GM19463 (cell line): ENCODE results near the gene ACOX3.
"Not testable (repeated sequence)": the region's sequence is repeated elsewhere in the genome, so short reads cannot be mapped to it uniquely, and the experiment has no call there.

Source experiments
- ATAC-seq: cut with Tn5 transposase; IDR thresholded peaks from one replicate; pipeline ENCODE4 v1.9.1; 2021; ENCODE audit warnings: mild to moderate bottlenecking, moderate library complexity; ENCODE audit not compliant: unreplicated experiment

ACOX3 gene

DNA sequence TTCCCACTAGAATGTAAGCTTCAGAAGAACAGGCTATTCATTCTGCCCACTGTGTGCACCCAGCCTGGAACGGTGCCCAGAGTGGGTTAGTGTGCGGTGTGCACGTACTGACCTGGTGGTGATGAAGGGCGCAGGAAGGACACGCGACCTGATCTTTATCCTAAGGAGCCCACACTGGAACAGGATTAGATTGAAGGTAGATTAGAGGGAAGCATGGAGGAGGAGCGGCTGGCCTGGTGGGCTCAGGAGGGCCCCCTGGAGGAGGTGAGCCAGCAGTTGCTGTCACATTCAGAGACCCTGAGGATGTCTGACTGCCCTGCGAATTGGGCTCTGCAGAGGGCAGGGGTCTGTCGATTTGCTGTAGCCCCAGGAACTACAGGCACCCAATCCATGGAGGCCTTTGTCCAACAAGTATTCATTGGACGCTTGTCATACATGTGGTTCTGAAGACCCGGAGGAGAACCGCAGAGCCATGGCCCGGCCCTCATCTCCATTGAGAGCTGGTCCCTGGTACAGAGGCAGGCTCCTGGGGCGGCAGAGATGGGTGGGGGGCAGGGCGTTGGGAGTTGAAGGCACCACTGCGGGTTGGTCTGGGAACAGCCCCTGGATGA lies 97.8 kb downstream of the ACOX3 start:
- no peak for ATAC-seq

DNA sequence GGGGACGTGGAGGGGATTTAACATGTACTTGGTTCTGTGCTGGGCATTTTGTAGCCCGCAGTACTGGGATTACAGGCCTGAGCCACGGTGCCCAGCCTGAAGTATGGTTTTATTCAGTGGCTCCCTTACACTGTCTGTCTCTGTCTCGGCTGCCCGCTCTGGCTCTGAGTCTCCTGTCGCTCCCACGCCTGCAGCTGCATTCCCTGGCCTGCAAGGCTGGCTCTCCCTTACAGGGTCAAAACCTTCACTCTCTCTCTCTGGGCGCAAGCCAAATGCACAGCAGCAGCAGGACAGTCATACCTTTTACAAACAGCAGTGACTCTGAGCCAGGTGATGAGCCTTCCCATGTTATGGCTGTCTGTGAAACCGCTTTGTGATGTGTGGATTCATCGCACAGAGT lies 98.8 kb downstream of the ACOX3 start:
- no peak for ATAC-seq

DNA sequence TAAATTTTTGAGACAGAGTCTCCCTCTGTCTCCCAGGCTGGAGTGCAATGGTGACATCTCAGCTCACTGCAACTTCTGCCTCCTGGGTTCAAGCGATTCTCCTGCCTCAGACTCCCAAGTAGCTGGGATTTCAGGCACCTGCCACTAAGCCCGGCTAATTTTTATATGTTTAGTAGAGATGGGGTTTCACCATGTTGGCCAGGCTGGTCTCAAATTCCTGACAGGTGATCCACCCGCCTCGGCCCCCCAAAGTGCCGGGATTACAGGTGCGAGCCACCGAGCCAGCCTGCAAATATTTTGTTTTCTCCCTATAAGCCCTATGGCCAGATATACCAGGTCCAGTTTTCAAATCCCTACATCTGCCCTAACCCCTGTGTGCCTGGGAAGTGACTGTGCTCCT lies 99.2 kb downstream of the ACOX3 start:
- not testable (repeated sequence) for ATAC-seq

DNA sequence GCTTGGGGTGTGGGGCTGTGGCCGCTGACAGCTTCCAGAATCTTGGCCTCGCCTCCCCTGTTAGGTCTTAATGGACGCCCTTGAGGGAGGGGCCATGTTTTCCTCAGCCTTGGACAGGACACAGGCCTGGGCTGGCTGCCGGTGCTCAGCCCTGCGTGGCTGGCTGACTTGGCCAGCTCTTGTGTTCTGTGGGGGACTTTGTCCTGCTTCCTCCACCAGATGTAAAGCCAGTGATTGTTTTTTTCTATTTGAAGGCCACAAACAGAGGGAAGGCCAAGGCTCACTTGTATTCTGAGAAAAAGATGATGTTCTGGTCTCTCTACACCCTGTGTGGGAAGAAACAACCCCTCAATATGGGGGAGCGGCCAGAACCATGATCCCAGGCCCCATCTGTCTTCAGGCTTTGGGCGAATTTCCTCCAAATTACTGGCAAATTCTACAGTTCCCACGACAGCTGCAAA lies 99.7 kb downstream of the ACOX3 start:
- ATAC-seq: no peak

DNA sequence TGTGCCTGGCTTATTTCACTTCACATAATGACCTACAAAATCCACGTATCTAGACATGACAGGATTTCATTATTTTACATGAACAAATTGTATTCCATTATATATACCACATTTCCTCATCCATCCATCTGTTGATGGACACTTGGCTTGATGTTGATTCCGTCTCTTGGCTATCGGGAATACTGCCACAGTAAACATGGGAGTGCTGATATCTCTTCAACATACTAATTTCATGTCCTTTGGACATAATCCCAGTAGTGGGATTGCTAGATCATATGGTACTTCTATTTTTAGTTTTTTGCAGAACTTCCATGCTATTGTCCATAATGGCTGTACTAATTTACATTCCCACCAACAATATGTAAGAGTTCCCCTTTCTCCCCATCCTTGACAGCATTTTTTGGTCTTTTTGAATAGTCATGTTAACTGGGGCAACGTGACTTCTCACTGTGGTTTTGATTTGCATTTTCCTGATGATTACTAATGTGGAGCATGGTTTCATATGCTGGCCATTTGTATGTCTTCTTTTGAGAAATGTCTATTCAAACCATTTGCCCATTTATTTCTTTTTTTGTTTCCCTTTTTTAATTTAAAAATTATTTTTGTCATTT lies 102.1 kb downstream of the ACOX3 start:
- ATAC-seq: no peak

DNA sequence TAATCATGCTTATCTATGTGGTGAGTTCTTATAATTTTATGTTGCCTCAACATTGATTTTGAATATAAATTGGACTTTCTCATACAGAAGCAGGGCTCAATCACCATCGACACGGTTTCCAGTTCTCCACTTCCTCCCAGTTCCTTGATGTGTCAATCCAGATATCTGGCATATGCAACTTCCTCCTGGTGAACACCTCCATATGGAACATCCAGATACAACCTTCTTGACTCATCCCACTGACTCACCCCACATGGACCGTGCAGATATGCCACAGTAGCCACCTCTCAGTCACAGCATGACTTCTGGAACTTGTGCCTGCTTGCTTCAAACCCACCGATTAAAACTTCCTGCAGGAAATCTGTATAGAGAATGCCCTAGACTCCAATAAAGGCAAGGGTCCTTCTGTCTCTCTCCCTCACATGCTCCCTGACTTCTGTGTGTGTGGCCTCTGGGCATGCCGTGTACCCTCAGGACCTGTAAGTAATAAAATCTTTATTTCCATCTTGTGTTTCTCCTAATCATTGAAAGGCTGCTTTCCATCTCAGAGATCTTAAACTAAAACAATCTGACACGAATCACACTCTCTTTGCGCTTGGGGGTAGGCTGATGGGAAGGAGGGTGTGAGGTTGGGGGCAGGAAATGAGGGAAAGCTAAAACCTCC lies 104.0 kb downstream of the ACOX3 start:
- no peak for ATAC-seq

DNA sequence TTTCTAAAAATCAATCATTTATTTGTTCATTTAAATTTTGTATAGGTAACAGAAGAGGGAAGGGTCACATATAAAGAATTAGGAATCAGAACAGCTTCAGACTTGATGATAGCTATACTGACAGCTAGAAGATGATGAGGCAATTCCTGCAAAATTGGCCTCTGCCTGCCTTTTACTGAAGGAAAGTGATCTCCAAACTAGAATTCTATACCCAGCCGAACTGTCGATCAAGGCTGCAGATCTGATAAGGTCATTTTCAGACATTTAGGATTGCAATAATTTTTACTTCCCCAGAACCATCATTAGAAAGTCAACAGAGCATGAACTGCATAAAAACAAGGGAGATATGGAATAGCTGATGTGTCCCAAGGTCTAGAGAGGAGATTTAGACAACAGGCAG lies 104.7 kb downstream of the ACOX3 start:
- ATAC-seq: no peak

DNA sequence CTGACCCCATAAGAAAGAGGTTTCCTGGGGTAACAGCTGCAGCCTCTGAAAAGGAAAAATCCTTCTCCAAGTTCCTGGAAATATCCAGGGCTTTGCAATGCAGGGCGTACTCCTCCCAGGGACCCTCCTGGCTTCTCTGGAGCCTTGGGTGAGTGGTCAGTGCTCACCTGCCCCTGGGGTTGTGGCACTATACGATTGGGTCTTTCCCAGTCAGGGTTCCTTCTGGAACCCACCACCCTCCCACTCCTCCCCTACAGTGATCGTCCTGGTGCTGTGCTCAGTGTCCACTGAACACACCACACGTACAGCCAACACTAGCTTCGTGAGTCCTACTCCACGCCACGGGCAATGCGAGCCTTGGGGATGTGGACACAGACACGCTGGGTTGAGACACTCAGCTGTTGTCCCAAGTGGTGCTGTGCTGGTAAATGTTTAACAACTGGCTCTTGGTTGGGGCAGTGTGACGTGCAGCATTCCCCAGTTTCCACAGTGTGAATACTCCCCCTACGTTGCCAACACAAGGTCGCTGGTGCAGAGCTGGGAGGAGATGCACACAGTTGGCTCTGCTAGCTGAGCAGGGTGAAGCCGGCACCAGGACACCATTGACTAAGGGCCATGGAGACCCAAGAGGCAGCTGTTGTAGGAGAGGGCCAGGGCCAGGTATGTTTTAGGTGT lies 105.6 kb downstream of the ACOX3 start:
- no peak for ATAC-seq

DNA sequence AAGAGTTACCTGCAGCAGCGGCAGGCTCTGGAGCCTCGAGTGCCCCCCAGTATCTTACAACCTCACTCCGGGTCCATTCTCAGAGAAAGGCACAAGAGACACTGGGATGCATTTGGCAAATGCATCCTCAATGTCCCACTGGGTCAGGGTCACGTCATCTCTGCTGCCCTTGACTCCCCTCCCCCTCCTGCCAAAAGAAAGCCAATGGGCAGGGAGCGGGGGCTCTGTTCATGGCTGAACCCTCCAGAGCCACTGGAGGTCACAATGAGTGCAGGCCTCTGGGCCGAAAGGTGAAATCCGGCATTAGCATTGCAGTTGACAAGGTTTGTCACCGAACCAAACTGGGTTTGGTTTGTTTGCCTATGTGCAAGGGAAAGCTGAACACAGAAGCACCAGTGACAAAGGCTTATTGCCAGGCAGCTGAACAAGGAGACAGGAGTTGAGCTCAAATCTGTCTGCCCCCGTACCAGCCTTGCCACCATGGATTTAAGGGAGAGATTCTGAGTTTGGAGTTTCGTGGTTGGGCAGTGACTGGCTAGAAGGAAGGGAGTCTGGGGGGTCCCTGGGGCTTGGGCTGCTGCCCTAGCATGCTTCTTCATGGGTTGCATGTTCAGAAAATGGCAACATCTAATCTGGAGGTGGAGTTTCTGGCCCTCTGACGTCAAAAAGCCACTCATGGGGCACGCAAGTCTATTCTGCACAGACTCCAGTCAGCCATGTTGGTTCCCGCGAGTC lies 106.6 kb downstream of the ACOX3 start:
- ATAC-seq: no peak

DNA sequence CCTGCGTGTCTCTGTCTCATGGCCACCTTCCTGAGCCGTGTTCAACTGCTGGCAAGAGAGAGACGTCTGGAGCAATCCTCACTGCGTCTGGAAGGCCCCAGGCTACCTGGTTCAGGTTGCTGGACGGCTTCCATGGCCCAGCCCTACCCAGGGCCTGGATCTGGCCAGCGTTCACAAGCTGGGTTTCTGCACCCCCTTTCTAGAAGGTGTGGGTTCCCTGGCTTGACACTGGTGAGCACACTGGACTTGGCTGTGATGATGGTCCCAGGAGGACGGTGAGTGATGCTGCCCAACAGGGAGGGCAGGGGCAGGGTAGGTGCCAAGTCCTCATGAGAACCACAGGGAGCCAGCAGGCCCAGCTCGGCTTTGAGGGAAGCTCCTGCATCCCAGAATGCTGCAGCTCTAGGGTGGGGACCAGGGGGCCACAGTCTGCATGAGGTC lies 107.6 kb downstream of the ACOX3 start:
- ATAC-seq: no peak

DNA sequence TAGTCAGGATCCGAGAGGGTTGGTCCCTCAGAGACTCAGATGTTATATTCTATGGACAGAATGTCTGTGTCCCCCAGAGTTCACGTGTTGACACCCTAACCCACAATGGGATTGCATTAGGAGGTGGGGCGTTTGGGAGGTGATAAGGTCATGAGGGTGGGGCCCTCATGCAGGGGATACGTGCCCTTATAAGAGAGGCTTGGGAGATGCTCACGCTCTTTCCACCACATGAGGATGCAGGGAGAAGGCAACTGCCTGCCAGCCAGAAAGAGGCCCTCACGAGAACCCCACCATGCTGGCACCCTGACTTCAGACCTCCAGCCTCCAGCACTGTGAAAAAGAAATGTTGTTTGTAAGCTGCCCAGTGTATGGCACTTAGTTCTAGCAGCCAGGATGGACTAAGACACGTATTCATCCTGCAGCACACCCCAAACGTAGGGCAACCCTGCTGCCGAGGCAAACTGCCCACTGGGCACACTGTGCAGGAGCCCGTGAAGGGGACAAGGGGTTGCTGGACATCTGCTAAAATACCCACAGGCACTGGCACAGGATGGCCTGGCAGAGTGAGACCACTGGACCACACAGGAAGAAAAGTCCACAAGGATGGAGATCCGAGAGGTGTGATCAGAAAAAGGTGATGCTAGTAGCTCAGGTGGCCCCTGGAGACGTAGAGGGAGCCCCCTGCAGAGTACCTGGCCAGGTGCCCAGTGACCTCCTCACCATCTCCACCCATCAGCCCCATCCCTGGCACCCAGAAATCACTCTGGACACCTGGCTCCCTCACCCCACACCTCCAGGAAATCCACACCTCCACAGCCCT lies 108.3 kb downstream of the ACOX3 start:
- ATAC-seq: no peak

DNA sequence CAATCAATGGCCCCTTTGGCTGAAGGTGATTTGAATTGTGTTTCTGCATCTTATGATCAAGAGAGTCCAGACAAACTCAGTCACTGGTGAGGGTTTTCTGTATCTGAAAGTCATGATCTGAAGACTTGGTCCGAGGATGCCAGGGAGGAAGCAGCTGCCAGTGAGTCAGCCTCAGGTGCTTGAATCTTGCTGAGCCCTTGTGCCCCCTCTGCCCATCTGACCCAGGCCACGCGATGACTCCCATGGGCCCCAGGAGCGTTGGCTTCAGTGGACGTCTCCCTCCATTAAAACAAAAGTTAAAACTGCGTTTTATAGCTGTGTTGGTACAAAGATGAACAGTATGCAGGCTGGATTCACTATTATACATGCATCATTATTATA lies 109.0 kb downstream of the ACOX3 start:
- no peak for ATAC-seq

DNA sequence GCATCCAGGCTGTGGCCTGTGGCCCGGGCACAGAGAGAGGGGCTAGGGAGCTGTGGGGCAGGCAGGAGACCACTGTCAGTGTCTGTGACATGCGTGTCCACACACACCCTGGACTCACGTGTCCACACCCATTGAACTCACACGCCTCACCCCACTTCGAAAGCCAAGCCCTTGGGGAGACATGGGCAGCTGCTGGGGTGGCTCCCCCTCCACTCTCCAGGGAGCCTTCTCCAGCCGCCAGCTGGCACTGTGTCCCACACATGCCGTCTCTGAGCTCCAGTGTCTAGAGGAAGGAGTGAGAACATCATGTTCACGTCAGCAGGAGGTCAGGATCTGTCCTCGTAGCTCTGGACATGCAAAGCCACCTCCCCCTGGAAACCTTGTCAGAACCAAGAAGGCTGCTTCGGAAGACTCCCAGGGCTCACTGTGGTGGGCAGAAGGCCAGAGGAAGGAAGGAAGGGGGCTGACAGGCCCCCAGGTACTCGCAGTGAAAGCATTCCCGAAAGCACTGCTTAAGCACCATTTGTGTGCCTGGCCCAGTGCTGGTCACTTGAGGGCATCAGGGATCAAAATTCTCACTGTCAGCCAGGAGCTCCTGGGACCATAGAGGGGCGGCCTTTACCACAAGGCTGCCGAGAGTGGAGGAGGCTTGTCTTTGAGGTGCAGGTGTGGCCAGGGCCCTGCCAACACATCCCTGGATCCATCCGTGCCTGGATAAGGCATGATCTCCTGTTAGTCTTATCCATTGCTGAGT lies 109.5 kb downstream of the ACOX3 start:
- ATAC-seq: no peak

DNA sequence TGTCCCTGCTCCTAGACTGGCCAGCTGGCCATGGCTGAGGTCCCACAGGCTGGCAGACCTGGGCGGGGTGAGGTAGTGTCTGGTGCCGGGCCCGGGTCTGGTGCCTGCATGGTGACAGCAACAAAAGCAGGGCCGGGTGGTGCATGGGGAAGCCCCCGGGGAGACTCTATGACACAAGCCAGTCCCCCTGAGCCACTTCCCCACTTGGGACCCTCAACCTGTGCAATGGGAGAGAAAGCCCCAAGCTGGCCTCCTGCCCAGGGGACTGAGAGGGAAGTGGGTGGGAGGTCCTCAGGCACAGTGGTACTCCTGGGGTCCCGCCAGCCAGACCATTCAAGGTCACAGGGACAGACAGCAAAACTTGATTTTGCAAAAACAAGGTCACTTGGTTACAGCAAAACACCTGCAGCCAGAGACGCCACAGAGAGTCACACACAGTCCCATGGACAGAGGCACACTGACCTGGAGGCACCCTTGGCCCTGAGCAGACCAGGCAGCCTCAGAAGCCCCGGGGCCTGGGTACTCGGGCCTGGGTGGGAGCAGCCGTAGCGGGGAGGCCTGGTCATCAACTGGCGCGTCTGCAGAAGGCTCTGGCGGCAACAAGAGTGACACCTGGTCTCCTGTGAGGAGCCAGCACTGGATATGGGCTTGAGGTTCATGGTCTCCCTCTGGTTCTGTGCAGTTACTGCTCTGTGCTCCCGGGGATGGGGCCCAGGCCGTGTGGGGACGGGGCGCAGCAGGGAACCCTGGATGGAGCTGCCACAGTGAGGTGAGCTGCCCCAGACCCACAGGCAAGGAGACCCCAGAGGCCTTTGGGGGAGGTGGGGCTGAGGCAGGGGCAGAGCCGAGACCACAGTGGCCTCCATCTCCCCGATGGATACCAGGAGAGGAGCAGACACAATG lies 110.4 kb downstream of the ACOX3 start:
- no peak for ATAC-seq

DNA sequence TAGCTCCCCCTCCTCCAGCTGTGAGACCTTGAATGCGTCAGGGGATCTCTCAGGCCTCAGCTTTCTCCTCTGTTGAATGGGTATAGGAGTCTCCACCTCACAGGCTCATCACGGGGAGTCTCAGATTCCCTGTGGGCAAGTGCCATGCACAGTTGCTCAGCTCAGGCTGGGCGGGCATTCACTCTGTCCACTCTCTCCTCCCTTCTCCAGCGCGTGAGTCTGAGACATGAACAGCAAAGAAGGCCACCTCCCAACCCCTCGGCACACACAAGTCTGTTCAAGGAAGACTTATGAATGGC lies 111.0 kb downstream of the ACOX3 start:
- no peak for ATAC-seq

DNA sequence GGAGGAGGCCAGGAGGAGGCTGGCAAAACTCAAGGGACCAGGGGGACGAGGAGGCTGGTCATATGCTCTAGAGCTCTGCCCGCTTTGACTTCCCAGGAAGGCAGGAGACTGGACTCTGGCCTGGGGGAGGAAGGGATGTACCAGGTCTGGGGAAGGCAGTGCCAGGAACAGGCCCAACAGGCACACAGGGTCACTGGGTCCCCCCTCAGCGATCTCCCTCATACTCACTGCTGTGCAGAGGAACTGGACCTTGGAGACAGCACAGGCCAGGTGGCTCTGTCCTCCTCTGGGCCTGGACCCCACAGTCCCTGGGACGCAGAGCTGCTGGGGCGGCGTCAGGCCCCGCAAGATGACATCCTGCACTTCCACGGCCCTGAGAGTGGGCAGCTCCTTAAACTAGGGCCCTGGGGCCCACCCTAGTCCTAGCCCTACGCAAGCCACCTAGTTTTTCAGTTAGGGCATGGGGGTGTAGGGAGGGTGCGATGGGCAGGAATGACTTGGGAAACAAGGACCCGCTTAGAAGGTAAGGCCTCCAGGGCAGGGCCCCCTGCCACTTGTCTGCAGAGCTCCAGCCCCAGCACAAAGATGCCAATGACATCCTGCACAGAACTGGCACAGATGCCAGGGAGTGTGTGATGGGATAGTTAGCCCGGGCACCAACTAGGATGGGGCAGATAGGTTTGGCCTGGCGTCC lies 111.5 kb downstream of the ACOX3 start:
- no peak for ATAC-seq

DNA sequence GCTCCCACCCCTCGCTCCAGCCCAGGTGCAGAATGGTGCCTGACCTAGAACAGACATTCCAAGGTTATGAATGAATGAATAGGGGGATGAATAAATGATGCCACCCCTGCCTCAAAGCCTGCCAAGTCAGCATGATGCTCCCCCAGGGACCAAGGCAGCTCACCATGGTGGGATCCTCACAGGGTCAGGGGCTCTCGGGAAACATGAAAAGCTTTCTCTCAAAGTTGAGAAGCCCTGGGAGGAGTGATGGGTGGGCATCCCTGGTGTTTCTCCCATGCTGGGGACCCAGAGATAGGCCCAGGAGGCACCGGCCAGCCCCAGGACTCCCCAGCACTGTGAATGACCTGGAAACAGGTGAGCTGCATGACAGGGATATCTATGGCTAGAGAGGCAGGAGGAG lies 112.1 kb downstream of the ACOX3 start:
- ATAC-seq: no peak

DNA sequence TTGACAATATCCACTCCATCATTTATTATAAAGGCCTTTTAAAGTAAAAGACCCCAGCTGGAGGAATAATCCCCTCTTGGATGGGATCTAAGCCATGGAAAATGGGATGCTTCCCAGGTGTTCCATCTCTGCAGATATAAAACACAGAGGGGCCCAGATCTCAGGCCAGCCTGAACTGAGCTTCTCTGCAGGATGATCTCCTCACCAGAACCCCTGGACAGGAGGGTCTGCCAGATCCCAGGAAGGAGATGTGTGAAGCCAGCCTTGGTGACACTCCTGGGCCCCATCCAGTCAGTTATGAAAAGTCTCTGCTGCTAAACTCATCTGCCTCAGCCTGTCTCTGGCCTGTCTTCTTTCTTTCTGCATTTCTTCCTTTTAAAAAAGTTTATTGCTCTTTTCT lies 114.3 kb downstream of the ACOX3 start:
- no peak for ATAC-seq
